ENCODE results near the gene ZFHX3. TPM values are rescaled to one million over a fixed set of nuclear protein-coding genes. Genes with fewer than 3 reads are reported as not detected.
A peak's percentile ranks its signal among the peaks of the same experiment; 100 is the strongest.

The ZFHX3 gene
- total RNA-seq, 2 donors from 2014 or later, result 11.9 to 12.6 TPM

GRCh38 chr16:73059779-73060615, 12.1 kb upstream of the ZFHX3 start:
- ATAC-seq (no peak), DNase-seq (no peak)
- intact Hi-C loops (cut with DNase I), result loop anchor here (5.0 to 10.0 kb wide), 3 partner anchors 115 to 225 kb away; no protein-coding TSS in a partner anchor

- intact Hi-C loops (cut with DNase I), result loop anchor here (5.0 to 10.0 kb wide), 2 partner anchors 122 to 224 kb away; no protein-coding TSS in a partner anchor
- ATAC-seq (peak; percentile 12 to 24), DNase-seq (peak; percentile 35)
These were observed 10.9 kb upstream of the ZFHX3 start for GRCh38 chr16:73058616-73059409.

GRCh38 chr16:73058221-73058615, 10.3 kb upstream of the ZFHX3 start:
- ATAC-seq, result peak; percentile 35 to 60
- intact Hi-C loops (cut with DNase I), result loop anchor here (5.0 to 10.0 kb wide), 2 partner anchors 121 to 223 kb away; no protein-coding TSS in a partner anchor
- peak; percentile 51 for DNase-seq

GRCh38 chr16:73057291-73058210, 9.6 kb upstream of the ZFHX3 start:
- DNase-seq (peak; percentile 54), ATAC-seq (peak; percentile 48 to 61)
- intact Hi-C loops (cut with DNase I), result loop anchor here (5.0 to 10.0 kb wide), 2 partner anchors 120 to 223 kb away; no protein-coding TSS in a partner anchor

- intact Hi-C loops (cut with DNase I), result loop anchor here (5.0 to 10.0 kb wide), 2 partner anchors 120 to 222 kb away; no protein-coding TSS in a partner anchor
- ATAC-seq (no peak), DNase-seq (no peak)
These were observed 9.0 kb upstream of the ZFHX3 start for GRCh38 chr16:73056921-73057290.

- no peak for ATAC-seq
- intact Hi-C loops (cut with DNase I), result loop anchor here (5.0 to 10.0 kb wide), 2 partner anchors 119 to 222 kb away; no protein-coding TSS in a partner anchor
- DNase-seq, result no peak
These were observed 8.5 kb upstream of the ZFHX3 start for GRCh38 chr16:73056448-73056847.

GRCh38 chr16:73054813-73055482, 7.0 kb upstream of the ZFHX3 start:
- ATAC-seq, result no peak
- no peak for DNase-seq
- intact Hi-C loops (cut with DNase I), result loop anchor here (5.0 to 10.0 kb wide), 2 partner anchors 118 to 220 kb away; no protein-coding TSS in a partner anchor

GRCh38 chr16:73054498-73054812, 6.5 kb upstream of the ZFHX3 start:
- intact Hi-C loops (cut with DNase I), result loop anchor here in 1 of 2 donors (10.0 kb wide), 1 partner anchor 220 kb away; no protein-coding TSS in a partner anchor
- no peak for ATAC-seq

GRCh38 chr16:73054125-73054484, 6.2 kb upstream of the ZFHX3 start:
- intact Hi-C loops (cut with DNase I), result loop anchor here in 1 of 2 donors (10.0 kb wide), 1 partner anchor 219 kb away; no protein-coding TSS in a partner anchor
- DNase-seq, result no peak
- no peak for ATAC-seq

More at GRCh38 chr16:73054498-73054812, 6.5 kb upstream of the ZFHX3 start:
- DNase-seq, result no peak

- intact Hi-C loops (cut with DNase I), result loop anchor here in 1 of 2 donors (10.0 kb wide), 1 partner anchor 219 kb away; no protein-coding TSS in a partner anchor
- no peak for ATAC-seq
- no peak for DNase-seq
These were observed 5.6 kb upstream of the ZFHX3 start for GRCh38 chr16:73053364-73054124.

- intact Hi-C loops (cut with DNase I), result loop anchor here in 1 of 2 donors (10.0 kb wide), 1 partner anchor 218 kb away; no protein-coding TSS in a partner anchor
- no peak for ATAC-seq
- DNase-seq, result no peak
These were observed 5.1 kb upstream of the ZFHX3 start for GRCh38 chr16:73053038-73053363.

- DNase-seq (no peak), ATAC-seq (no peak)
- intact Hi-C loops (cut with DNase I), result loop anchor here in 1 of 2 donors (10.0 kb wide), 1 partner anchor 218 kb away; no protein-coding TSS in a partner anchor
These were observed 4.6 kb upstream of the ZFHX3 start for GRCh38 chr16:73052576-73052975.

GRCh38 chr16:73051961-73052360, 4.0 kb upstream of the ZFHX3 start:
- intact Hi-C loops (cut with DNase I), result loop anchor here in 1 of 2 donors (10.0 kb wide), 1 partner anchor 217 kb away; no protein-coding TSS in a partner anchor
- DNase-seq (no peak), ATAC-seq (no peak)

GRCh38 chr16:73051226-73051625, 3.3 kb upstream of the ZFHX3 start:
- DNase-seq (no peak), ATAC-seq (no peak)
- intact Hi-C loops (cut with DNase I), result loop anchor here in 1 of 2 donors (10.0 kb wide), 1 partner anchor 216 kb away; no protein-coding TSS in a partner anchor

GRCh38 chr16:73050201-73051099, 2.5 kb upstream of the ZFHX3 start:
- no peak for ATAC-seq
- no peak for DNase-seq
- intact Hi-C loops (cut with DNase I), result loop anchor here in 1 of 2 donors (10.0 kb wide), 1 partner anchor 216 kb away; no protein-coding TSS in a partner anchor

- ATAC-seq (no peak), DNase-seq (no peak)
- intact Hi-C loops (cut with DNase I), result loop anchor here in 1 of 2 donors (2.0 to 5.0 kb wide), 2 partner anchors 103 to 217 kb away; no protein-coding TSS in a partner anchor
These were observed 1.6 kb upstream of the ZFHX3 start for GRCh38 chr16:73049511-73049910.
